ENCODE measurements around the gene SF3A2.

SF3A2 gene

DNA sequence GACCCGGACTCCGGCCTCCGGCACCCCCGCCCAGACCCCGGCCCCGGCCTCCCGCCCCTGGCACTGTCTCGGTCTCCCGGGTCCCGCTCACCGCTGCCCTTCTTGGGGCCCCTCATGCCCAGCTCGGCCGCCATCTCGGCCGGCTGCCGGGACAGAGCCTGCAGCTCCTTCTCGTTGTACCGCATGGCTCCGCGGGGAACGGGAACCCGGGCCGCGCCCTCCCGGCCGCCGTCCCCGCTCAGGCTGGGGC, 635 bp upstream of the SF3A2 start:
- no peaks in the 10 kb centered on the region for H3K9me3 ChIP-seq (ENCODE audit: control insufficient read depth, insufficient read depth, low read length)
- H3K9ac ChIP-seq (ENCODE audit: low read depth, low read length), result peak overlapping the region; percentile 90; the same call in 1 of the 2 replicates
- peaks cover 19% of the 10 kb centered on the region for H3K4me1 ChIP-seq (ENCODE audit: insufficient read depth, low read length)
- no peaks in the 10 kb centered on the region; the same call in 1 of the 2 replicates for H3K36me3 ChIP-seq (ENCODE audit: insufficient read depth, low read length)

DNA sequence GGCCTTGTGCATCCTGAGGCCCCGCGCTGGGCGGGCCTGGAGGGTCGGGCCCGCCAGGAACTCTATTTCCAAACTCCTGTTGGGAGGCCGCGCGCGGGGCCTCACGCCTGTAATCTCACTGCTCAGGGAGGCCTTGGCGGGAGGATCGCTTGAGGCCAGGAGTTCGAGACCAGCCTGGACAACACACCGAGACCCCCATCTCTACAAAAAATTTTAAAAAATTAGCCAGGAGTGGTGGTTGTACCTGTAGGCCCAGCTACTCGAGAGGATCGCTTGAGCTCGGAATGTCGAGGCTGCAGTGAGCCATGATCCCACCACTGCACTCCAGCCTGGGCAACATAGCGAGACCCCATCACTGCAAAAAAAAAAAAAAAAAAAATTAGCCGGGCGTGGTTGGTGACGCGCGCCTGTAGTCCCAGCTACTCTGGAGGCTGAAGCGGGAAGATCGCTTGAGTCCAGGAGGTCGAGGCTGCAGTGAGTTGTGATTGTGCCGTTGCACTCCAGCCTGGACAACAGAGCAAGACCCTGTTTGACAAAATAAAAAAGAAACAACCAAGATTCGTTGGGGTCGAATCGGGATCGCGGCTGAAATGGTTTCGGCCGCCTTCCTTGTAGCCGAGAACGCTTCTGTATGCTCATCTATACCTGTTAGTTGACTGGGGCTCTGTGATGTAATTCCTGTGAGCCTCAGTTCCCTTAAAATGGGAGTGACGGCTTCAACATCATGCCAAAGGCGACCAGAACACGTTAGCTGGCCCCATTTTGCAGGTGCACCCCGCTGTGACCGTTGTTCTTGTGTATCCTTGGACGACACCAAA, 636 bp downstream of the SF3A2 start:
- H3K9ac ChIP-seq (ENCODE audit: low read depth, low read length), result peak overlapping the region; percentile 90
- no peaks in the 10 kb centered on the region; the same call in 1 of the 2 replicates for H3K36me3 ChIP-seq (ENCODE audit: insufficient read depth, low read length)
- peaks cover 20% of the 10 kb centered on the region for H3K4me1 ChIP-seq (ENCODE audit: insufficient read depth, low read length)
- no peaks in the 10 kb centered on the region for H3K9me3 ChIP-seq (ENCODE audit: control insufficient read depth, insufficient read depth, low read length)

DNA sequence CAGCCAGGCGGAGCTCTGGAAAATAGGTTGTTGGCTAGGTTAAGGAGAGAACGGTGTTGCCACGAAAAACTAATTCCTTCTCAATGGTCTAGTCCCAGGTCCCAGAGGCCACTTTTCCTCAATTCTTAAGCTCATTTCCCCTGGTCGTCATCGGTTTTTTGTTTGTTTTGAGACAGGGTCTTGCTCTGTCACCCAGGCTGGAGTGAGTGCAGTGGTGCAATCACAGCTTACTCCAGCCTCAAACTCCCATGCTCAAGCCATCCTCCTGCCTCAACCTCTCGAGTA, 1.2 kb downstream of the SF3A2 start:
- peak overlapping the region; percentile 90; the same call in 1 of the 2 replicates for H3K9ac ChIP-seq (ENCODE audit: low read depth, low read length)
- no peaks in the 10 kb centered on the region; the same call in 1 of the 2 replicates for H3K36me3 ChIP-seq (ENCODE audit: insufficient read depth, low read length)
- peaks cover 20% of the 10 kb centered on the region for H3K4me1 ChIP-seq (ENCODE audit: insufficient read depth, low read length)
- H3K9me3 ChIP-seq (ENCODE audit: control insufficient read depth, insufficient read depth, low read length), result no peaks in the 10 kb centered on the region

DNA sequence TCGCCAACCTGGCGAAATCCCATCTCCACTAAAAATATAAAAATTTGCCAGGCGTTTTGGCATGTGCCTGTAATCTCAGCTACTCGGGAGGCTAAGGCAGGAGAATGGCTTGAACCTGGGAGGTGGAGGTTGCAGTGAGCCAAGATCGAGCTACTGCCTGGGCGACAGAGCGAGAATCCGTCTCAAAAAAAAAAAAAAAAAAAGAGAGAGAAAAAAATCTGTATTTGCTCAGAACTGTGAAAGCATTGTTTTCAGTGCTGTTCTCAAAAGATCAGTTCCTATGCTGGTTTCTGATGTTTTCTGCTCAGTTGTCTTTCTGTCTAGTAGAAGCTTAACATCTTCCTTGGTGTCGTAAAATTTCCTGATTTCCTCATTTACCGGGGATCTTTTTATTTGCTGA, 2.5 kb downstream of the SF3A2 start:
- peaks cover 20% of the 10 kb centered on the region for H3K4me1 ChIP-seq (ENCODE audit: insufficient read depth, low read length)
- peak overlapping the region; percentile 24; the same call in 1 of the 2 replicates for H3K9ac ChIP-seq (ENCODE audit: low read depth, low read length)
- no peaks in the 10 kb centered on the region for H3K9me3 ChIP-seq (ENCODE audit: control insufficient read depth, insufficient read depth, low read length)
- H3K36me3 ChIP-seq (ENCODE audit: insufficient read depth, low read length), result peaks cover 6% of the 10 kb centered on the region; the same call in 1 of the 2 replicates

DNA sequence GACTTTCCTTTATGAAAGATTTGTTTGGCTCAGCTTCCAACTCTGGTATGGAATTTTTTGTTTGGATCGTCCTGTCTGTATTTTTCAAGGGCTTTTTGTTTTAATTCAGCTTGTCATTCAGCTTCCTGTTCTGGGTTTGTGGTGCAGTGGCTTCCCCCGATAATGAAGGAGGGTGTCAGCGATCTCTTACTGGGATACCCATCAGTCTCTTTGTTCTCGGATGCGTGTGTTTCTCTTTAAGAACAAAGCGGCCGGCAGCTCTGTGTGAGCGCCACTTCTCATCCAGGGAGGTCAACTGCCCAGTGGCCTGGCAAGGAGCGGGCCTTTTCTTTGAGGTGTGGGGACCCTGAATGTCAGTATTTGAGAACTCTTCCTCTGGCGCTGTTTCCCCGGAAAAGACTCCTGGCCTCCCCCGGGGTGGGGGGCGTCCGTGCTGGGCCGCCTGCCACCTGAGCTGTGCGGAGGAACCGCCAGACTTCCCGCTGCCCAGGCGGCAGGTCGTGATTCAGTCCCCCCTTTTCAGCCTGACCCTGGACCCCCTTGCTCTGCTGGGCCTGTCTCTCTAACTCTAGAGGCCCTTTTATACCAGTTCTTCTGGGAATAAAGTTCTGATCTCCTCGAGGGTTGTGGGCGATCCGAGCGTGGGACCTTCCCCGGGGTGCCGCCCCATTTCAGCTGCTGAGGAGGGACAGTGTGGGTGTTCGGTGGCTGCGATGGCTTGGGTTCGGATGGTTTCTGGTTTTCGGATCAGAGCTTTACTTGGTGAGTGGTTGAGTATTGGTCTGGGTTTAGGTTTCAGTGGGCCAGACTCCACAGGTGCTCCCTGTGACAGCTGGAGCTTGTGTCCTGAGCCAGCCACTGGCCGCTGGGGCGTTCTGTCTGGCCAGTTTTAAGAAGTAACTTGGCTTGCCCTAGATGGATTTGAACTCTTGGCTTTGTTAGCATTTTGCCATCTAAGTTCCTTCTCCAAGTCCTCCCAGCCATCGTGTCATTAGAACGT, 3.4 kb downstream of the SF3A2 start:
- Histone ChIP-seq H3K9me3 (ENCODE audit: control insufficient read depth, insufficient read depth, low read length) (no peaks in the 10 kb centered on the region), H3K36me3 (ENCODE audit: insufficient read depth, low read length) (peaks cover 13% of the 10 kb centered on the region), H3K4me1 (ENCODE audit: insufficient read depth, low read length) (peaks cover 20% of the 10 kb centered on the region), H3K9ac (ENCODE audit: low read depth, low read length) (peak overlapping the region; percentile 24; the same call in 1 of the 2 replicates)

DNA sequence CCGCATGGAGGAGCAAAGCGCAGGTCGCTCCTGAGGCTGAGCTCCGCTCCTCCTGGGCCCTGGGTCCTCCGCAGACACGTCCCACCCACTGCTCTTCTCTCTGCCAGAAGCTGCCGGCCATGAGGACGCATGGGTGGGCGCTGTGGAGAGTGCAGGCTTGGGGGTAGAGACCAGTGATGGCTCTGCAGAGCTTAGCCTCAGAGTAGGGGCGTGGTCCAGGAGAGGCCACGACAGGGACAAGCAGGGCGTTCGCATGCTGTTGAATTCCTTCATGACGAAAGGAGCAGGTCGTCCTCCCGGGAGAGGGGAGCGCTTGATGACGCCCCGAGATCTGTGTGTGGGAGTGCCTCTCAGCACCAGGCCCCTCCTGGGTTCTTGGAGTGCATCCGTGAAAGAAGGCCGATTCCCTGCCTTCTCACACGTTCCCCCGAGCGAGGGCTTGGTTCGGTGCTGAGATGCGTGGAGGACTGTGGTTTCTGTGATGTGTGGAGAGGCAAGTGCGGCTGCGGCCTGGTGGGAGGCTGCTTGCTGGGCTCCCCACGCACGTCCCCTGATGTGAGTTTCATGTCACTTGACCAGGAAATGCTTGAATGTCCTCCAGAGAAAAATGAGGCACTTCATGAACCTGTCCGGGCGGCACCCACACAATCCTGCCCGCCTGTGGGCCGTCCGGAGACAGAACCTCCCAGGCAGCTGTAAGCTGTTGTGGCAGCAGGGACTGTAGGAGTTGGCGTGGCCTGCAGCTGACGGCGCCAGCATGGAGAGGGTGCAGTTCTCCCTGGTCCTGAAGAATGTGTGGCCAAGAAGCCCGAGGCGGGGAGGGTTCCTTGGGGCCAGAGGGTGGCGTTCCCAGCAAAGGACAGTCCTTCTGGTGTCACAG, 4.5 kb downstream of the SF3A2 start:
- Histone ChIP-seq H3K9me3 (ENCODE audit: control insufficient read depth, insufficient read depth, low read length) (no peaks in the 10 kb centered on the region), H3K36me3 (ENCODE audit: insufficient read depth, low read length) (peaks cover 16% of the 10 kb centered on the region), H3K4me1 (ENCODE audit: insufficient read depth, low read length) (peaks cover 20% of the 10 kb centered on the region), H3K9ac (ENCODE audit: low read depth, low read length) (no peak overlapping the region)

DNA sequence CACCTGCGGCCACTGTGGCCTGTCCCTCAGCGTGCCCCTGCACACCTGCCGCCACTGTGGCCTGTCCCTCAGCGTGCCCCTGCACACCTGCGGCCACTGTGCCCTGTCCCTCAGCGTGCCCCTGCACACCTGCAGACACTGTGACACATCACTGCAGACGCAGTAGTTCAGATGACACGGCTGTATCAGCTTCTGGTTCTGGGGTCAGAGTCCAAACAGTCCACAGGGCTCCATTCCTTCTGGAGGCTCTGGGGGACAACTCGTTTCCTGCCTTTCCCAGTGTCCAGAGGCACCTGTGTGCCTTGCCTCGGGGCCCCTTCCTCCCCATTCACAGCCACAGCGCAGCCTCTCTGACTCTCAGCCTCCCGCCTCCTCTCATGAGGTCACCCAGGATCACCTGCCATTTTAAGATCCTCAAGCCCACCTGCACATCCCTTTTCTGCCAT, 5.5 kb downstream of the SF3A2 start:
- no peaks in the 10 kb centered on the region for H3K9me3 ChIP-seq (ENCODE audit: control insufficient read depth, insufficient read depth, low read length)
- peaks cover 23% of the 10 kb centered on the region for H3K36me3 ChIP-seq (ENCODE audit: insufficient read depth, low read length)
- no peak overlapping the region for H3K9ac ChIP-seq (ENCODE audit: low read depth, low read length)
- H3K4me1 ChIP-seq (ENCODE audit: insufficient read depth, low read length), result peaks cover 20% of the 10 kb centered on the region

DNA sequence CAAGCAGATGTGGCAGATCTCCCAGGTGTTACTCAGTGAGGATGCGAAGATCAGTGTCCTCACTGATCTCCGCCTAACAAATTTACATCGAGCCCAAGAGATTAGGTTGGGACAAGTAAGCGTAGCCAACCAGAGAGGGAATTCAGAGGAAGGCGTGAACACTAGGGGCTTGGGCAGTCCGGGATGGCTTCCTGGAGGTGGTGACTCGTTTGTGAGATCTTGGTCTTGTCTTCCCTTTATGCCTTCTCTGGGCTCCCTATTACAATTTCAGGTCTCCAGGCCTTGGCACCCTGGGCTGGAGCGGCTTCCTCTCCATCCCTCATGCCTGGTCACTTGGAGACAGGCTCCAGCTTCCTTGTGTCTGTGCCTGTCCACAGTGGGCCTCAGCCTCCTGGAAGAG, 6.2 kb downstream of the SF3A2 start:
- Histone ChIP-seq H3K9me3 (ENCODE audit: control insufficient read depth, insufficient read depth, low read length) (no peaks in the 10 kb centered on the region), H3K36me3 (ENCODE audit: insufficient read depth, low read length) (peaks cover 23% of the 10 kb centered on the region), H3K9ac (ENCODE audit: low read depth, low read length) (no peak overlapping the region), H3K4me1 (ENCODE audit: insufficient read depth, low read length) (peaks cover 20% of the 10 kb centered on the region)

DNA sequence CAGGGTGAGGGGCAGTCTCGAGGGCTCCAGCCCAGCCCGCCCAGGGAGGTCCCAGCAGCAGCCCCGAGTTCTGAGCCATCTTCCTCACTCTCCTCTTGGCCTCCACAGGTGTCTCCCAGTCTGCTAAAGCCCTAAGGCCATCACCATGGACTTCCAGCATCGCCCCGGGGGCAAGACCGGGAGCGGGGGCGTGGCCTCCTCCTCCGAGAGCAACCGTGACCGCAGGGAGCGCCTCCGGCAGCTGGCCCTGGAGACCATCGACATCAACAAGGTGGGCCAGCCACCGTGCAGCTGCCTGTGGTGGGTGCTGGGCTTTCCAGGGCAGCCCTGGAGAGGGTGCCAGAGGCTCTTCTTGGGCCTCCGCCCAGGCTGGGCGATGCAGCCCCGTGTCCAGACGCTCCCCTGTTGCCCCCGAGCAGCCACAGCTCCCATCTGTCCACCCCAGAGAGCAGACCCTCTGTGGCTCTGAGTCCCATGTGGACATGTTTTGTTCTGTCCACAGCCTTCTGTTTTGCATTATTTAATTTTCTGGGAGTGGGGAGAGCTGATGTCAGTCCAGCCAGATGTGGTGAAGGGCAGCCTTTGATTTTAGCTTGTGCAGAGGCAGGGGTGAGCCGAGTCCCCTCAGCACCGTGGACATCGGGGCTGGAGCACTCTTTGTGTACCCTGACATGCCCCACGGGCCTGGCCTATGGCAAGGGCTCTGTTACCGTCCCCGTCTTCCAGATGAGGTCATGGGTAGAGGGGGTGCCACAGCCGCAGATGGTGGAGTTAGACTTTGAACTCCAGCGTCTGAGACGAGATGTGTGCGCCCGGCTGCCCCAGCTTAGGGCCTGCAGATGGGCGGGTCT, 6.9 kb downstream of the SF3A2 start:
- H3K9me3 ChIP-seq (ENCODE audit: control insufficient read depth, insufficient read depth, low read length), result no peaks in the 10 kb centered on the region
- peaks cover 23% of the 10 kb centered on the region for H3K36me3 ChIP-seq (ENCODE audit: insufficient read depth, low read length)
- peaks cover 16% of the 10 kb centered on the region for H3K4me1 ChIP-seq (ENCODE audit: insufficient read depth, low read length)
- no peak overlapping the region for H3K9ac ChIP-seq (ENCODE audit: low read depth, low read length)

DNA sequence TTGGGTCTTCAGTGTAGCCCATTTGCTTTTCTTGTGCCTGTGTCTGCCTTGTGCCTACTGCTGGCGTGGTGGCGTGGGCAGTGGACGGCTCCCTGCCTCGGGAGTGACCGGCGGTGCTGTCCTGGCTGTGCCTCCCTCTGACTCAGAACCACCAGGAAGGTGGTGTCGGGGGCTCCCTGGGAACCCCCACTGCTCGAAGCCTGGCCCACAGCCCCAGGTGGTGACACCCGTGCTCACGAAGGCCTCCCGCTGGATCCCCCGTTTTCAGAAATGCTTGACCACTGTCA, 7.4 kb downstream of the SF3A2 start:
- Histone ChIP-seq H3K4me1 (ENCODE audit: insufficient read depth, low read length) (peaks cover 14% of the 10 kb centered on the region), H3K9ac (ENCODE audit: low read depth, low read length) (no peak overlapping the region), H3K36me3 (ENCODE audit: insufficient read depth, low read length) (peaks cover 23% of the 10 kb centered on the region), H3K9me3 (ENCODE audit: control insufficient read depth, insufficient read depth, low read length) (no peaks in the 10 kb centered on the region)

DNA sequence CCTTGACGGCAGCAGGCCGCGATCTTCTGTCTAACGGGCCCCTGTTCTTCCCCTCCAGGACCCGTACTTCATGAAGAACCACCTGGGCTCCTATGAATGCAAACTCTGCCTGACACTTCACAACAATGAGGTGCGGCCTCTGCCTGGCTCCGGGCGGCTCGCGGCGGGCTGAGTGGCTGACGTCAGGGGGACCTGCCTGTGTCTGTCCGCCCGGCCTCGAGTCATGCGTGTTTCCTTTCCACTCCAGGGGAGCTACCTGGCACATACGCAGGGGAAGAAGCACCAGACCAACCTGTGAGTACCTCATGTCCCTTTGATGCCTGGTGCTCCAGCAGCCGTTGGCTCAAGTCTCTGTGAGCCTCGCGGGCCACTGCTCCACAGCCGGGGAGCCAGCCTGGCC, 7.9 kb downstream of the SF3A2 start:
- H3K36me3 ChIP-seq (ENCODE audit: insufficient read depth, low read length), result peaks cover 23% of the 10 kb centered on the region
- H3K4me1 ChIP-seq (ENCODE audit: insufficient read depth, low read length), result peaks cover 10% of the 10 kb centered on the region
- no peak overlapping the region for H3K9ac ChIP-seq (ENCODE audit: low read depth, low read length)
- no peaks in the 10 kb centered on the region for H3K9me3 ChIP-seq (ENCODE audit: control insufficient read depth, insufficient read depth, low read length)

DNA sequence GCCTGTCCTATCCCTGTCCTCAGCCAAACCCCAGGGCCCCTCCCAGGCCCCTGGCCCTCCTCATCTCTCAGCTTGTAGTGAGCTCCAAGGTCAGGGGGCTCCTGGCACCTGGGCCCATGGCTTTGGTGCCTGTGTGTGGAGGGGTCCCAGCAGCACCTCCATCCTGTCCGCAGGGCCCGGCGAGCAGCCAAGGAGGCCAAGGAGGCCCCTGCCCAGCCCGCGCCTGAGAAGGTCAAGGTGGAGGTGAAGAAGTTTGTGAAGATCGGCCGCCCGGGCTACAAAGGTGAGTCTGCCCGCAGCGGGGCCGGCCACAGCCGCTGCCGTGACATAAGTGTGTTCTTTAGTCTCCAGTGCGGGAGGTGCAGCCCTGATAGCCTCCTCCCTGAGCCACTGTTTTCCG, 8.6 kb downstream of the SF3A2 start:
- Histone ChIP-seq H3K4me1 (ENCODE audit: insufficient read depth, low read length) (peaks cover 9% of the 10 kb centered on the region; the same call in 1 of the 2 replicates), H3K36me3 (ENCODE audit: insufficient read depth, low read length) (peaks cover 23% of the 10 kb centered on the region), H3K9me3 (ENCODE audit: control insufficient read depth, insufficient read depth, low read length) (no peaks in the 10 kb centered on the region), H3K9ac (ENCODE audit: low read depth, low read length) (no peak overlapping the region)

DNA sequence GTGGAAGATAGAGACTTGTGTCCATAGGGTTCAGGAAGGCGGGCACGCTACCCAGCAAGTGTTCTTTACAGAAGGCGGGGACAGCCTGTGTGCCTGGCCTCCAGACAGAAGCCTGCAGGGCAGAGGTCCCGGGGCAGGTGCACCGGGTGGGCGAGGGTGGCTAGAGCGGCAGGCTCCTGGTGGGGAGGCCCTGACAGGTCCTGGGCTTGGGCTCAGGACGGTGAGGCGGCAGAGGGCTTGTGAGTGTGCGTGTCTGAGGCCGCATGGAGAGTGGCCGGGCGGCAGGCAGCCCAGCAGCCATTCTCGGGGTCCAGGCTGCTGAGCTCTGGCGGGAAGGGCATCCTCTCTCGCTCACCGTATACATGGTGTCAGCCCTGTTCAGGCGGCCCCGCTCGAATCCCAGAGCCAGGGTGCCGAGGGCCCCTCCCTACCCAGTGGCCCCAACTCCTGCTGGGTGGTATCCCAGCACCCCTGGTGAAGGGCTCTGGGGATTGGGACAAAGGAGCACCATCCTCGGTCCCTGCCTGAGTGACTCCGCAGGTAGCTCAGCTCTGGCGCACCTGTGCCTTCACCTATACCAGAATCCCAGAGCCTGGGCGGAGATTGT, 9.5 kb downstream of the SF3A2 start:
- H3K36me3 ChIP-seq (ENCODE audit: insufficient read depth, low read length), result peaks cover 23% of the 10 kb centered on the region
- H3K4me1 ChIP-seq (ENCODE audit: insufficient read depth, low read length), result peaks cover under 1% of the 10 kb centered on the region; the same call in 1 of the 2 replicates

More for the DNA sequence above, 9.5 kb downstream of the SF3A2 start:
- no peak overlapping the region for H3K9ac ChIP-seq (ENCODE audit: low read depth, low read length)
- H3K9me3 ChIP-seq (ENCODE audit: control insufficient read depth, insufficient read depth, low read length), result no peaks in the 10 kb centered on the region
